Subcutaneous abdominal adipose tissue (tissue), 5 donors: ENCODE measurements around the gene RUFY1.
A peak's percentile ranks its signal among the peaks of the same experiment; 100 is the strongest.
"Not testable (repeated sequence)": the region's sequence is repeated elsewhere in the genome, so short reads cannot be mapped to it uniquely, and the experiment has no call there.

ENCODE experiments used
- H3K27ac ChIP-seq: one replicate; pipeline ENCODE4 v1.7.0; 2013; ENCODE audit warnings: low read depth, mild to moderate bottlenecking, inconsistent platforms, low read length, moderate library complexity
- H3K27me3 ChIP-seq, 5 donors: one replicate each; pipeline ENCODE4 v1.7.0; 2013; ENCODE audit warnings: low read length in 5 of 5, inconsistent platforms in 1 of 5; ENCODE audit not compliant: control insufficient read depth in 5 of 5, insufficient read depth in 4 of 5
- H3K36me3 ChIP-seq, 5 donors: one replicate each; pipeline ENCODE4 v1.7.0; 2013; ENCODE audit warnings: low read length in 5 of 5; ENCODE audit not compliant: control insufficient read depth in 5 of 5, insufficient read depth in 5 of 5
- H3K4me1 ChIP-seq, 5 donors: one replicate each; pipeline ENCODE4 v1.7.0; 2013; ENCODE audit warnings: low read length in 5 of 5, mild to moderate bottlenecking in 3 of 5, moderate library complexity in 1 of 5; ENCODE audit not compliant: control insufficient read depth in 5 of 5, insufficient read depth in 5 of 5
- H3K4me3 ChIP-seq, 5 donors: one replicate each; pipeline ENCODE4 v1.7.0; 2013; ENCODE audit warnings: low read length in 5 of 5, low read depth in 1 of 5
- H3K9ac ChIP-seq, 5 donors: one replicate each; pipeline ENCODE4 v1.7.0; 2013; ENCODE audit warnings: low read length in 5 of 5, mild to moderate bottlenecking in 4 of 5, moderate library complexity in 3 of 5
- H3K9me3 ChIP-seq, 5 donors: one replicate each; pipeline ENCODE4 v1.7.0; 2013; ENCODE audit warnings: low read length in 5 of 5; ENCODE audit not compliant: control insufficient read depth in 5 of 5
- donor health status: healthy.
- donor health status: healthy.
- donor health status: healthy.
- donor health status: healthy.
- donor health status: healthy.

RUFY1 gene

DNA sequence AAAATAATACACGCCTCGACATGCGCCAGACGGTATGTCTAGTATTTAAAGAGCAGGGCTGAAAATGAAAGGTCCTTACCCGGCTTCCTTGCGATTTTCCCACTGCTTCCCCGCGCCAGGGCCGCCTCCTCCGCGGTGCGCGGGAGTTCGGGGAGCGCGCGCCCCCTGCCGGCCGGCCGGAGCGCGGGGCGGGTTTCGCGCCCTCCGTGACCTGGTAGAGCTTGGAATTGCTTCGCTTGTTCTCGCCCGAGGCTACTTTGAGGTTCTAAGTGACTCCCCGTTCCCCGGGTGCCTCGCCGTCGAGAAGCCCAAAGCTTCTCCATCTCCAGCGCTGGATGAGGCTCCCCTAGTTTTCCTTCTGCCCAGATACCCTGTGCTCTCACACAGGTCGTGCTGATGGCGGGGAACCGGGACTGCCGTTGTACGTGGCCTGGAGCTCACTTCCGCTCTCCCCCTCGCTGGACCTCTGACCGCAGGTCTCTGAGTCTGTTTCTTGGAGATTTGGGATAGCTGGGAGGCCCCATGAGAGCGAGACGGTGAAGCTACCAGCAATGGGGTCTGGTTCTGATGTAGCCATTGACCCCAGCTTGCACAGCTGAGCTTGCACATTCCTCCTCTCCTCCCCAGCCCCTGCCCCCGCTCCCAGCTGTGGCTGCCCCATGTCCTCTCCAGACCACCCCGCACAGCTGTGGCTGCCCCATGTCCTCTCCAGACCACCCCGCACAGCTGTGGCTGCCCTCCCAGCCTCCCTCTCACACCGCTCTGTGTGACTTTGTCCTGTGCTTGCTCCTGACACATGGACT lies 84.2 kb downstream of the RUFY1 start:
- peak overlapping the region in 2 of 5 donors; percentile 44 to 57 for H3K4me3 ChIP-seq
- not testable (repeated sequence) for H3K27ac ChIP-seq, H3K4me1 ChIP-seq

DNA sequence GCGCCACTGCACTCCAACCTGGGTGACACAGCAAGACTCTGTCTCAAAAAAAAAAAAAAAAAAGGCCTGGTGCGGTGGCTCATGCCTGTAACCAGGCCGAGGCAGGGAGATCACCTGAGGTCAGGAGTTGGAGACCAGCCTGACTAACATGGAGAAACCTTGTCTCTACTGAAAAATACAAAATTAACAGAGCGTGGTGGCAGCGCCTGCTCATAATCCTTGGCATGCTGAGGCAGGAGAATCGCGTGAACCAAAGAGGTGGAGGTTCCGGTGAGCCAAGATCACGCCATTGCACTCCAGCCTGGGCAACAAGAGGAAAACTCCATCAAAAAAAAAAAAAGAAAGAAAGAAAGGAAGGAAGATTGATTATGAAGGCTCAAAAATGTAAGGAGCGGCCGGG lies 88.9 kb downstream of the RUFY1 start:
- H3K27me3 ChIP-seq, H3K36me3 ChIP-seq, H3K9me3 ChIP-seq, H3K27ac ChIP-seq, H3K4me1 ChIP-seq, H3K4me3 ChIP-seq, H3K9ac ChIP-seq: not testable (repeated sequence)

More for the DNA sequence above, 84.2 kb downstream of the RUFY1 start:
- not testable (repeated sequence) for H3K9ac ChIP-seq, H3K36me3 ChIP-seq, H3K27me3 ChIP-seq, H3K9me3 ChIP-seq

DNA sequence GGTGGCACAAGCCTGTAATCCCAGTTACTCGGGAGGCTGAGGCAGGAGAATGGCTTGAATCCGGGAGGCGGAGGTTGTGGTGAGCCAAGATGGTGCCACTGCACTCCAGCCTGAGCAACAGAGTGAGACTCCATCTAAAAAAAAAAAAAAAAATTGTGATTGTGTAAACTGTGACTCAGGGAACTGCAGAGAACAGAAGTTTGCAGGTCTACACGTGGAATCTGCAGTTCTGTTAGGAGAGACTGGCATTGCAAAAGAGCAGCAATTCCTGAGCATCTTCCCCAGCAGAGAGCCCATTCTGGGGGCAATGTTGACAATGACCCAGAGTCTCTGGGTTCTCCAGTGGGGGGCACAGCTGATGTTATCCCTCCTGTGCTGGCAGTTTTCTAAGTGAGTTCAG lies 91.4 kb downstream of the RUFY1 start:
- not testable (repeated sequence) for H3K27me3 ChIP-seq, H3K27ac ChIP-seq, H3K36me3 ChIP-seq, H3K9ac ChIP-seq, H3K4me1 ChIP-seq, H3K4me3 ChIP-seq, H3K9me3 ChIP-seq

DNA sequence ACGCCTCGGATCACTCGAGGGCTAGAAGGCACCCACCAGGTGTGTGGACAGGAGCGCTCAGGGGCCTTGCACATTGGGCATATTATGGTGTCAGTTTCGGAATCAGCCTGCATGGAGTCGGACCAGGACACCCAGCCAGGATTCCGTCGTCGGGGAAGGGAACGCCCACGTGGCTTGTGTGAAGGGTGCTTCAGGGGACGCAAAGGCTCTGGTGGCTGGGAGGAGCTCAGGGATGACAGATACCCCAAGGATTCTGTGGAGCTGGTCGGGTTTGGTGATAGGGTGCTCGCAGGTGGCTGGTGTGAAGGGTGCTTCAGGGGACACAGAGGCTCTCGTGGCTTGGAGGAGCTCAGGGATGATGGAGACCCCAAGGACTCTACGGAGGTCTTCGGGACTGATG lies 92.3 kb downstream of the RUFY1 start:
- H3K9me3 ChIP-seq, H3K9ac ChIP-seq, H3K27me3 ChIP-seq, H3K4me1 ChIP-seq, H3K4me3 ChIP-seq, H3K36me3 ChIP-seq, H3K27ac ChIP-seq: not testable (repeated sequence)

DNA sequence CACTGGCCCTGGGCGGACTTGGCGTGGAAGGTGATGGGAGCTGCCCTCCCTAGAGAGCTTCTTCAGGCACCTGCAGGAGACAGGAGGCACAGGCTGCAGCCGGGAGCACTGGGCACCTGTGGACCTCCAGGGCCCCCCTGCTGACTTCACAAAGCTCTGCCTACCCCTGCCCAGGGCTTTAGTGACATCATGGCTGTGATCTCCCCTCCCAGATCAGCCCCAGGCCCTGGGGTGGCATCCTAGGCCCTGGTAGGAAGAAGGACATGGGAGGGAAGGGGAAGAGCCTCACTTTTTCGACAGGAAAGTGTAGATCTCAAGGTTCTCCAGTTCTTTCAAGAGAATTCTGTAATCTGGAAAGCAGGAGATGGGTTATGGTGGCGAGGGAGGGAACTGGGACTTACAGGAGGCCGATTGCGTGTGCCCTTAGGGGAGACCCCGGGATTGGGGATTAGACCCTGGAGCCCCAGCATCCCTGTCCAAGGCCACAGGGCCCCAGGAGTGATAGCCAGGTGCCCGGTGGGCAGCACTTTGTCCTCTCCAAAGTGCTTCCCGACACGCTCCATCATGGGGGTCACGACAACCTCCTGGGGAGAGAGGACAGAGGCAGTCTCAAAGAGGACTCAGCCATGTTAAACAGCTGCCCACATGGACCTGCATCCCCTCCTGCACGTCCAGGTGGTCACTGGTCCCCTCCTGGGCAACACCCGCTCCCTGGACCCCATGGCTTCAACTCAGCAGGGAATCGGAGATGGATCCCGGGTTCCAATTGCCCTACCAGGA lies 93.0 kb downstream of the RUFY1 start:
- not testable (repeated sequence) for H3K4me3 ChIP-seq, H3K36me3 ChIP-seq, H3K27ac ChIP-seq, H3K9ac ChIP-seq, H3K27me3 ChIP-seq, H3K9me3 ChIP-seq, H3K4me1 ChIP-seq

DNA sequence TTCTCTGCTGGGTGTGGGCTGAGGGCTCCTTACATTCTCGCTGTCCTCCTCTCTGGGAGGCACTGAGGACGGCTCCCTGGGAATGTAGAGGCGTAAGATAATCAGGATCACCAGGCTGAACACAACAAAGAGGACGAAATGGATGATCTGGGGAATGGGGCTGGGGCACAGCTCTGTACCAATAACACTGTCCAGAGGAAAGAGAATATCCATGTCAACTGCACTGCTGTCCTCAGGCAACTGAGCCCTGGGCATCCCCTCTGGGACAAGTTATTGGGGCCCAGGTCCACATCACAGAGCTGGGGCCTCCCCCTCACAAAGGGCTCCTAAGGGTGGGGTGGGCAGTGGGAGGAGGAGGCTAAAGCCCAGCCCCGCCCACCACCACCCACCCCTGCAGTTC lies 94.4 kb downstream of the RUFY1 start:
- not testable (repeated sequence) for H3K36me3 ChIP-seq, H3K4me1 ChIP-seq, H3K27me3 ChIP-seq, H3K9ac ChIP-seq, H3K27ac ChIP-seq, H3K4me3 ChIP-seq, H3K9me3 ChIP-seq

DNA sequence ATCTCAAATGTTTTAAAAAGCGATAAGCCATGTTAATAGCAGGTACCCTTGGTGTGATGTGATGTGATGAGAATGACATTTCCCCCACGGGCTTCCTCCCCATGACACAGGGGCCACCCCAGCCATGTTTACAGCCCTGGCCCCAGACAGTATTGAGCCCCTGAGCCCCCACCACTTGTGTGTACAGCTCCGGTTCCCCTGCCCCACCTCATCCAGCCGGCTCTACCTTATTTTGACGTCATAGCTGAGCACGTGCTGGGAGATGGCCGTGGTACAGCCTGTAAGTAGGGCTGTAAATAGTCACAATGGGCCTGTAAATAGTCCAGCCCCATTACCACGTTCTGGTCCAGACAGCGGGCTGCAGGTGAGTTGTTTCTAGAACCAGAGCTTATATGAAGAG lies 98.1 kb downstream of the RUFY1 start:
- Histone ChIP-seq H3K9ac (no peak overlapping the region), H3K9me3 (no peaks in the 10 kb centered on the region), H3K4me1 (no peaks in the 10 kb centered on the region), H3K27me3 (no peaks in the 10 kb centered on the region), H3K27ac (no peak overlapping the region), H3K36me3 (no peaks in the 10 kb centered on the region), H3K4me3 (no peak overlapping the region)

DNA sequence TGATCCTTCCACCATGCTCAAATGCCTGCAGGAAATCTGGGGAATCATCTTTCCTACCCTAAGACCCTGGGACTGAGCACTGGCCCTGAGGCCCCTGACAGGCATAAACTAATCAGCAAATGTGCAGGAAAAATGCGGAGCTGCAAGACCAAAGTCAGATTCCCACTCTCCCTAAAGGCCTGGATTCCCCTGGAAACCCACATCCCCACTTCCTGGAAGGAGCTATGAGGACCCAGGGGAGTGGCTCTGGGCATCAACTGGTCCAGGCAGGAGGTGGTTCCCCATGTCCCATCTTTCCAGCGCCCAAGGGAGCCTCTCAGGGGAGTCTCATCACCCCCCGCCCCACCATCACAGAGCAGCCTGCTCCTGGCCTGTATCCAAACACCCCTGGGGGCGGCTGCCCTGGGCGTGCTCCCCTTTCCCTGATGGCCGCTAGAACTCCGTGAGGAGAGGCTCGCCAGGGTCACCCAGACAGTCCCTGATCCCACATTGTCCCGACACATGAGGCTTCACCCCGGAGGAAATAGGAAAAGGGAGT lies 98.9 kb downstream of the RUFY1 start:
- not testable (repeated sequence) for H3K36me3 ChIP-seq, H3K9me3 ChIP-seq, H3K4me1 ChIP-seq, H3K4me3 ChIP-seq, H3K27ac ChIP-seq, H3K27me3 ChIP-seq, H3K9ac ChIP-seq

DNA sequence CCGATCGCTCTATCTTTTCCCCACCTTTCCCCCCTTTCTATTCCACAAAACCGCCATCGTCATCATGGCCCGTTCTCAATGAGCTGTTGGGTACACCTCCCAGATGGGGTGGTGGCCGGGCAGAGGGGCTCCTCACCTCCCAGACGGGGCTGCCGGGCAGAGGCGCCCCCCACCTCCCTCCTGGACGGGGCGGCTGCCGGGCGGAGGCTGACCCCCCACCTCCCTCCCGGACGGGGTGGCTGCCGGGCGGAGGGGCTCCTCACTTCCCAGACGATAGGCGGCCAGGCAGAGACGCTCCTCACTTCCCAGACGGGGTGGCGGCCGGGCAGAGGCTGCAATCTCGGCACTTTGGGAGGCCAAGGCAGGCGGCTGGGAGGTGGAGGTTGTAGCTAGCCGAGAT lies 99.9 kb downstream of the RUFY1 start:
- H3K27ac ChIP-seq, H3K9me3 ChIP-seq, H3K36me3 ChIP-seq, H3K9ac ChIP-seq, H3K4me1 ChIP-seq, H3K4me3 ChIP-seq, H3K27me3 ChIP-seq: not testable (repeated sequence)

DNA sequence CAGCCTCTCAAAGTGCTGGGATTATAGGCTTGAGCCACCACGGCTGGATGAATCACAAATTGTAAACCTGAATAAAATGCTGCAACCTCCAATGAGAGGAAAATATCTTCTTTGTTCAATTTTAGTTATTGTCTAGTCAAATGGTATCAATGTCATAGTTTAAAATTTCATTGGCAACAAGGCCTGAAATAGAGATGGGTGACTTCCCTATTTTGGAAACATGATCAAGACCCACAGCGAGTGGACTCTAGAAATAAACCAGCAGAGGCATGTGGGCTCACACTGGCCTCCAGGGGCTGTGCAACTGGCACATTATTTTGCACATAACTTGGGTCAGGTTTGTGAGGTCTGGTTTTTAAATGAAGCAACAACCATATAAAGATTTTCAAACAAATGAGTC lies 102.8 kb downstream of the RUFY1 start:
- H3K9me3 ChIP-seq, H3K4me3 ChIP-seq, H3K36me3 ChIP-seq, H3K27me3 ChIP-seq, H3K27ac ChIP-seq, H3K9ac ChIP-seq, H3K4me1 ChIP-seq: not testable (repeated sequence)
